Measurements from ENCODE around the gene LRP1B. TPM values are rescaled to one million over a fixed set of nuclear protein-coding genes. Genes with fewer than 3 reads are reported as not detected.
"Not testable (repeated sequence)": the region's sequence is repeated elsewhere in the genome, so short reads cannot be mapped to it uniquely, and the experiment has no call there.

The LRP1B gene
- polyA plus RNA-seq, 6 donors from 2014 or later: not detected

DNA sequence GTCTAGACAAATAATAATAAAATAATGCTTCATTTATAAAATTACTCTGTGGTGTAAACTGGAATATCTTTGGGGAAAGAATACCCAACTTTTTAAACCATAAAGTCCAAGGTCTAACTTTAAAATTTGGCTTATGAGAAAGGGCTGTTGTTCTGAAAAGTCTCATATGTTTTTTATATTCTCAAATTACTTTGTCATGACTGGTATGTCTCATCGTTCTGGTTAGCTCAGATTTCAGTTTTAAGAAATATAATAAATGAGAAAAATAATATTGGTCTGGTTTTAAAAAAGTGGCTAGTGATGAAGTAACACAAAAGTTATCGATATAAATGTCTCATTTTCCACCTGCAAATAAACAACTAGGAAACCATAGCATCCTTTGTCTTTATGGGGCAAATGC, 1658.1 kb downstream of the LRP1B start:
- Mint-ChIP-seq H3K4me1 (no peaks in the 10 kb centered on the region), H3K4me3 (no peak overlapping the region), H3K27ac (no peak overlapping the region), H3K27me3 (no peaks in the 10 kb centered on the region), H3K9me3 (peaks cover 0 to 3% (median 0%) of the 10 kb centered on the region in 7 donors), H3K36me3 (no peaks in the 10 kb centered on the region)
- DNase-seq (no peak), ATAC-seq (ENCODE audit: low read depth in 2 of 2) (no peak)

DNA sequence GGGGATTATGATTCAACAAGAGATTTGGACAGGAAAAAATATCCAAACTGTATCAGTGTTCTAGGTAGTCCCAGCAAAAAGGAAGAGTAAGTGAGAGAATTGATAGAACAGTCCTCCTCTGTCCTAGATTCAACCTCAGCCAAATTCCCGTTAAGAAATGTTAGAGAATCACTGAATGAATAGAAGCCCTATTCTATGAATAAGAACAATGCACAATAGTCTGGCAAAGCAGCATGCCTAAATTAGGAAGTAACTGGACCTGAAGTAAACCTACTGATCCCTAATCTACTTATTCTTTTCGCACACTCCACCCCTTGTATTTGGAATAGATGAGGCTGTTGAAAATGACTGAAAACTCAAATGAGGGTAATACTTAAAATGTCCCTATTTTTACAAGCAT, 1665.5 kb downstream of the LRP1B start:
- H3K27me3 Mint-ChIP-seq: no peaks in the 10 kb centered on the region
- peaks cover 0 to 6% (median 0%) of the 10 kb centered on the region in 7 donors for H3K9me3 Mint-ChIP-seq
- H3K27ac Mint-ChIP-seq: no peak overlapping the region
- no peak overlapping the region for H3K4me3 Mint-ChIP-seq
- no peaks in the 10 kb centered on the region for H3K36me3 Mint-ChIP-seq
- H3K4me1 Mint-ChIP-seq: no peaks in the 10 kb centered on the region
- no peak for ATAC-seq (ENCODE audit: low read depth in 2 of 2)
- DNase-seq: no peak

DNA sequence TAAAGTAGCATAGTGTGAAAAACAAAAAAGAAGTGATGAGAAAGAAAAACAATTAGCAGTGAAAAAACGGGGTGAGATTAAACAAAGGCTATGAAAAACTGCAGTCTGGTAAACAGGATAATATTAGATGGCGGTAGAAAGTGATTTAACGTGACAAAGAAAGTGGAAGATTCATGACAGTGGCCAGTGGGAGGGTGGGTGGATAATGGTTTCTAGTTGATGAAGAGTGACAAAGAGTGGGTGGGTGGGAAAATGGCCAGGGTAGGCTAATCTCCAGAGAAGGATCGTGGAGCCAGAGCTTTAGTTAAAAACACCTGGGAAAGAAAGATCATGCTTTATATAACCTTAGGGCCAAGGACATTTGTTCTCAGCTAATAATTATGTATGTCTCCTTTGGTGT, 1667.8 kb downstream of the LRP1B start:
- DNase-seq (no peak), ATAC-seq (ENCODE audit: low read depth in 2 of 2) (no peak)
- H3K4me1 Mint-ChIP-seq: no peaks in the 10 kb centered on the region
- H3K4me3 Mint-ChIP-seq: no peak overlapping the region
- no peaks in the 10 kb centered on the region for H3K36me3 Mint-ChIP-seq
- H3K27me3 Mint-ChIP-seq: no peaks in the 10 kb centered on the region
- H3K9me3 Mint-ChIP-seq: peaks cover 0 to 6% (median 0%) of the 10 kb centered on the region in 7 donors
- no peak overlapping the region for H3K27ac Mint-ChIP-seq

DNA sequence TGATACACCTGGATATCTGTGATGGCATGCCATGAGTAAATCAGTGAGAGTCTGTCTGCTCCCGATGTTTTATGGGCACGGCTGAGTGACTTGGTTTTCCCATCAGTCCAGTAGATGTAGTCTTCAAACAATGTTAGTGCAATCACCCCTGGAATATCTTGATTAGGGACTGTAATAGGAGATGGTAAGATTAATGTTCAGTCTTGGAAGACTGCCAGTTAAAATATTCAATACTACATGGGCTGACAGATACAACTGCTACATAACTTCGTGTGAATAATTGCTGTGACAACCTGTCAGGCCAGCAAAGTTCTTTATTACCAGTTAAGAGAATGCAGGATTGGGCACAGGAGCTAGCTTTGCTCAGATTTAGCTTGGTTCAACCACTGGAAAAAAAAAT, 1673.3 kb downstream of the LRP1B start:
- Mint-ChIP-seq H3K36me3 (no peaks in the 10 kb centered on the region), H3K27me3 (no peaks in the 10 kb centered on the region), H3K4me3 (no peak overlapping the region), H3K4me1 (no peaks in the 10 kb centered on the region), H3K27ac (no peak overlapping the region), H3K9me3 (no peaks in the 10 kb centered on the region)
- ATAC-seq (ENCODE audit: low read depth in 2 of 2) (no peak), DNase-seq (no peak)

DNA sequence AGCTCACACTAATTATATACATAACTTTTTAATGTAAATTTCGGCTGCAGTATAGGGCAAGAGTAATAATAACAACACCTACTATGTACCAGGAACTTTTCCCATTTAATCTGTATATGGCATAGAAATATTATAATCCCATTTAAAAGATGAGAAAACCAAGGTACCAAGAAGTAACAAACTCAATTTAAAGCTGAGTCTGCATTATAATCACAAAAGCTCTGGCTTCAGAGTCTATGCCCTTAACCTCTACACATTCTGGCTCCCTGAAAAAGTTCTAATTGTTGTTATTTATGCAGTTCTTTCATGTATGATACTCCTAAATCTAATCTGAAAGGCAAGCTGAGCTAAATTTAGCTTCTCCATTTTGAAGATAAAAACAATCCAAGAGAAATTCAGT, 1675.5 kb downstream of the LRP1B start:
- no peak for ATAC-seq (ENCODE audit: low read depth in 2 of 2)
- DNase-seq: no peak
- Mint-ChIP-seq H3K4me1 (no peaks in the 10 kb centered on the region), H3K36me3 (no peaks in the 10 kb centered on the region), H3K4me3 (no peak overlapping the region), H3K27me3 (no peaks in the 10 kb centered on the region), H3K27ac (no peak overlapping the region), H3K9me3 (no peaks in the 10 kb centered on the region)

DNA sequence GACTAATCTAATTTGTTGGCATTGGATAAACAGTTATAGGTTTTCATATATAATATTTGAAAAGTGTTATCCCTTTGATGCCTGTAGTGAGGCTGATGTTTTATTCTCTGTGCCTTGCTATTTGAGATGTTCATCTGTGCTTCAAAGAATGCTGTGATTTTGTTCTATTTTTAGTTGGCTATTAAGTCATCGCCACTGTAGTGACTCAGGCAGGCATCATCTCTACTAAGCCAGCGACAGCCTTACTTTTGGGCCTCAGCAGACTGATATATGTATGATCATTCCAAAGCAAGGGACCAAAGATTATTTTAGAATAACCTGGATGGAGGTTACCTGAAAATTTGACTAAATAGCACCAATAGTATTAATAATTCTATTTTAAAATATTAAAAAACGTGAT, 1676.1 kb downstream of the LRP1B start:
- ATAC-seq (ENCODE audit: low read depth in 2 of 2) (no peak), DNase-seq (no peak)
- Mint-ChIP-seq H3K27ac (no peak overlapping the region), H3K27me3 (no peaks in the 10 kb centered on the region), H3K9me3 (no peaks in the 10 kb centered on the region), H3K36me3 (no peaks in the 10 kb centered on the region), H3K4me3 (no peak overlapping the region), H3K4me1 (no peaks in the 10 kb centered on the region)

DNA sequence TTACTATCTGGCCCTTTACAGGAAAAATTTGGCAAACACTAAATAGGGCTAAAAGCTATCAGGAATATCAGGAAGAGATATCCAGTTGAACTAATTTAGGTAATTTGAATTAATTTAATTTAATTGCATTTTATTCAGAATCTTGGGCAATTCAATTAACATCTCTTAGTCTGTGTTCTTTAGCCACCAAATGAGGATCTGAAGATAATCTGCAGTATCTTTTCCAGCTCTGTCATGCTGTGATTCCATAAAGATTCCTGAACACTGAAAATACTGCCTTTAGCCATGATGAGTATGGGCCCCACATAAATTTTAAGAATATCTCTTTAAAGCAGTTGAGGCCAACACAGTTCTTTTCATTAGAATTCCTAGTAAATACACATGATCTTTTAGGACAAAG, 1679.5 kb downstream of the LRP1B start:
- ATAC-seq (ENCODE audit: low read depth in 2 of 2): no peak
- H3K36me3 Mint-ChIP-seq: no peaks in the 10 kb centered on the region
- DNase-seq: no peak
- no peaks in the 10 kb centered on the region for H3K4me1 Mint-ChIP-seq
- H3K4me3 Mint-ChIP-seq: no peak overlapping the region
- no peak overlapping the region for H3K27ac Mint-ChIP-seq
- no peaks in the 10 kb centered on the region for H3K9me3 Mint-ChIP-seq
- no peaks in the 10 kb centered on the region for H3K27me3 Mint-ChIP-seq

DNA sequence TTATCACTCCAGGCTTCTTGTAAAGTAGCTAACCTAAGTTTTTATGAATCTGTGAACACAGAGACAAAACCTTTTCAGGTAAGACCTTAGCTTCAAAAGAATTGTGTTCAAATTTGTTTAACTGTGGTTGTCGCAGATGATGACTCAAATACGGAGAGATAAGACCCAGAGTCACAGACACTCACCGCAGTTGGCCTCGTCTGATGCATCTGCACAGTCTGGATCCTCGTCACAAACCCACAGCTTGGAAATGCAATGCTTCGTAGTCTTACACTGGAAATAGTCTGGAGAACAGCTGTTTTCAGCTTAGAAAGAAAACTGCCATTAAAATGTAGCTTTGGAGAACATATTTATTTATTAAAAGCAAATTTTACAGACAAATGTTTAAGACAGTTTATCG, 1688.5 kb downstream of the LRP1B start:
- H3K27ac Mint-ChIP-seq: no peak overlapping the region
- no peaks in the 10 kb centered on the region for H3K27me3 Mint-ChIP-seq
- no peak for DNase-seq
- H3K9me3 Mint-ChIP-seq: peaks cover 0 to 3% (median 0%) of the 10 kb centered on the region in 7 donors
- H3K36me3 Mint-ChIP-seq: no peaks in the 10 kb centered on the region
- no peak for ATAC-seq (ENCODE audit: low read depth in 2 of 2)
- H3K4me1 Mint-ChIP-seq: no peaks in the 10 kb centered on the region
- no peak overlapping the region for H3K4me3 Mint-ChIP-seq

DNA sequence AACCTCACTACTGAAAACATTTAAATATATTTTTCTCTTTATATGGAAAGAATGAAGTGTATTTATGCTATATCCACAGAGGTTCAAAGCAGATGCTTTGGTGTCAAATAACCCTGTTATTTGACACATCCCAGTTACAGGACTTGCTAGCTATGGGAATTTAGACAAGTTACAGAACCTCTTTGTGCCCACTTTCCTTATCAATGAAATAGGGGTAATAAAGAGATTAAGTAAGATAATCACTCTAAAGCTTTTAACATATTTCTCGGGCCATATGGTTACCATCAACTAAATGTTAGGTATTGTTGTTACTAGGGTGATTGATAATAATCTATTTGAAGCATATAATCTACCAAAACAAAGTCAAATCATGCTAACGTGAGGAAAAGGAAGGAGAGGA, 1690.0 kb downstream of the LRP1B start:
- no peaks in the 10 kb centered on the region for H3K4me1 Mint-ChIP-seq

DNA sequence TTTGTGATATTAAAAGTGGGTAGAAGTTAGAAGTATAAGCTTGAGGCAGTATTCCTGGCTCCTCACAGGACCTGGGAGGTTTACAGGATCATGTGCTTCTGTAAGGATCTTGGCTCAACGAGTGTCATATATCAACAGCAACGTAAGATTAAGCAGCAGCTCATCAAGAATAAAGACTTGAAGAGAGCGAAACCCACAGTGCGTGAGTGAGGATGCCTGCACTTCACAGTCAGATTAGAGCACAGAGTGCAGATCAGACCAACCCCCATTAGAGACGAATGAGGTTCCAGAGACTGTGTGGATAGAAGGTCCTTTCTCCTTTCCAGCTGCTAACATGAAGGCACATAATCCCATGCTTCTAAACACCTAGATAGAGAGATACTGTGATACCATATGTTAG, 1693.9 kb downstream of the LRP1B start:
- ATAC-seq (ENCODE audit: low read depth in 2 of 2): no peak
- no peaks in the 10 kb centered on the region for H3K36me3 Mint-ChIP-seq
- H3K9me3 Mint-ChIP-seq: peaks cover 0 to 3% (median 0%) of the 10 kb centered on the region in 7 donors
- H3K4me3 Mint-ChIP-seq: no peak overlapping the region
- H3K4me1 Mint-ChIP-seq: no peaks in the 10 kb centered on the region
- no peak overlapping the region for H3K27ac Mint-ChIP-seq
- DNase-seq: no peak
- no peaks in the 10 kb centered on the region for H3K27me3 Mint-ChIP-seq

More for the DNA sequence above, 1690.0 kb downstream of the LRP1B start:
- Mint-ChIP-seq H3K9me3 (peaks cover 0 to 3% (median 0%) of the 10 kb centered on the region in 7 donors), H3K27ac (no peak overlapping the region), H3K27me3 (no peaks in the 10 kb centered on the region), H3K4me3 (no peak overlapping the region), H3K36me3 (no peaks in the 10 kb centered on the region)
- DNase-seq: no peak
- ATAC-seq (ENCODE audit: low read depth in 2 of 2): no peak

DNA sequence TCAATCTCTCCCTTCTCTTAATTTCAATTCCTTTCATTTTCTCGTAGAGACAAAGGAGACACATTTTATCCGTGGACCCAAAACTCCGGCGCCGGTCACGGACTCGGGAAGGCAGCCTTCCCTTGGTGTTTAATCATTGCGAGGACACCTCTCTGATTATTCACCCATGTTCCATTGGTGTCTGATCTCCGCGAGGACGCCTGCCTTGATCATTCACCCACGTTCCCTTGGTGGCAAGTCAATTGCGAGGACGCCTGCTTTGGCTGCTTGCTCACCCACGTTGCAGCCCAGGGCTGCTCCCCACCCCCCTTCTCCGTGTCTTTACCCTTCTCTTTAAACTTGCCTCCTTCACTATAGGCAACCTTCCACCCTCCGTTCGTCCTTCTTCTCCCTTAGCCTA, 1703.8 kb downstream of the LRP1B start:
- H3K9me3 Mint-ChIP-seq: peaks cover 0 to 18% (median 2%) of the 10 kb centered on the region in 7 donors
- ATAC-seq (ENCODE audit: low read depth in 2 of 2); H3K4me1 Mint-ChIP-seq; H3K4me3 Mint-ChIP-seq; DNase-seq; H3K27me3 Mint-ChIP-seq; H3K36me3 Mint-ChIP-seq: not testable (repeated sequence)
- H3K27ac Mint-ChIP-seq: peak overlapping the region in 1 of 6 donors; percentile 86

DNA sequence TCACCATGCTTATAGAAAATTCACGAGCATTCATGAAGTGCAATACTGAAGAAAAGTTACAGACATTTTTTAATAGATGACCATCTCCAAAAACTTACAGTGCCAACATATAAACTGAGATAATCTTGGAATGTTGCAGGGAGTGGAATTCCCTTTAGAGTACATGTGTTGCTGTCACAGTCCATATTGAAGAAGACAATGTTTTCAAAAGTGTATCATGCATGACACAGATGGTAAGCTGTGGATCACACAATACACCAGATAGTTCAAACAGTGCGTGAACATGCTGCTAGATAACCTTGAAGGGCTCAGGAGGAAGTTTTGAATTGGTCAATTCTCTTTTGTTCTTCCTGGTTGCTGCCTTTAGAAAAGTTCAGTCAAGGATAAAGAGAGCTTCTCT, 1706.3 kb downstream of the LRP1B start:
- no peak overlapping the region for H3K4me3 Mint-ChIP-seq
- ATAC-seq (ENCODE audit: low read depth in 2 of 2) (no peak), DNase-seq (no peak)
- no peaks in the 10 kb centered on the region for H3K4me1 Mint-ChIP-seq
- no peaks in the 10 kb centered on the region for H3K27me3 Mint-ChIP-seq
- peaks cover 0 to 18% (median 2%) of the 10 kb centered on the region in 7 donors for H3K9me3 Mint-ChIP-seq
- H3K27ac Mint-ChIP-seq: no peak overlapping the region
- H3K36me3 Mint-ChIP-seq: no peaks in the 10 kb centered on the region

DNA sequence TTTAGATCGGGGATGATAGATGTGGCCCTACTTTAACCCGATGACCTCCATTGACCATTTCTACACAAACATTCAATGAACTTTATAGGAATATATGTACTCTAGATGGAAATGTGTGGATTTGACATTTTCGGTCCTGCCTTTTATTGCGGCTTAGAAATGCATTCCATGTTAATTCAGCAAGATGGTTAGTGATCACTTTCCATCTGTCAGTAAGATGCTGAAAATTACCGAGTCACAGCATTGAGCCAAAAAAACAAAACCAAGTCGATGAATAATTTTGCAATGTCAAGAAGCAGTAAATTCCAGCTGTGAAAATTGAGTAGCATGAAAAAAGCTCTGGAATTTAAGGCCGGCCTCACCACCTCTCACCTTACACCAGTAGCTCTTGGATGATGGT, 1708.1 kb downstream of the LRP1B start:
- H3K4me3 Mint-ChIP-seq: no peak overlapping the region
- peaks cover 0 to 17% (median 2%) of the 10 kb centered on the region in 7 donors for H3K9me3 Mint-ChIP-seq
- no peaks in the 10 kb centered on the region for H3K27me3 Mint-ChIP-seq
- H3K4me1 Mint-ChIP-seq: no peaks in the 10 kb centered on the region
- DNase-seq: no peak
- no peaks in the 10 kb centered on the region for H3K36me3 Mint-ChIP-seq
- H3K27ac Mint-ChIP-seq: no peak overlapping the region
- no peak for ATAC-seq (ENCODE audit: low read depth in 2 of 2)

DNA sequence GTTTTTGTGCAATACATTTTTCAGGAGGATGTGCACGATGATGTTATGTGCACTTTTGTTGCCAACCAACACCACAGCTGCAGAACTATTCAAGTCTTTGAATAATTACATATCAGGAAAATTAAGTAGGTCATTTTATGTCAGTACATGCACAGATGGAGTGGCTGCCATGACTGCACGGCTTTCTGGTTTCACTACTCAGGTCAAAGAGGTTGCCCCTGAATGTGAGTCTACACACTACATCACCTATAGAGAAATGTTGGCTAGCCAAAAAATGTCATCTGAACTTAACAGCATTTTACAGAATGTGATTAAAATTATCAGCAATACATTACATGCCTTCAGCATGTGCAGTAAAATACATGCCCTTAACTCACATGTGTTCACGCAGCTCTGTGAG, 1713.3 kb downstream of the LRP1B start:
- Mint-ChIP-seq H3K4me1 (no peaks in the 10 kb centered on the region), H3K4me3 (no peak overlapping the region), H3K27me3 (no peaks in the 10 kb centered on the region), H3K9me3 (peaks cover 2 to 12% (median 5%) of the 10 kb centered on the region in 7 donors), H3K36me3 (no peaks in the 10 kb centered on the region), H3K27ac (no peak overlapping the region)
- DNase-seq (no peak), ATAC-seq (ENCODE audit: low read depth in 2 of 2) (no peak)

DNA sequence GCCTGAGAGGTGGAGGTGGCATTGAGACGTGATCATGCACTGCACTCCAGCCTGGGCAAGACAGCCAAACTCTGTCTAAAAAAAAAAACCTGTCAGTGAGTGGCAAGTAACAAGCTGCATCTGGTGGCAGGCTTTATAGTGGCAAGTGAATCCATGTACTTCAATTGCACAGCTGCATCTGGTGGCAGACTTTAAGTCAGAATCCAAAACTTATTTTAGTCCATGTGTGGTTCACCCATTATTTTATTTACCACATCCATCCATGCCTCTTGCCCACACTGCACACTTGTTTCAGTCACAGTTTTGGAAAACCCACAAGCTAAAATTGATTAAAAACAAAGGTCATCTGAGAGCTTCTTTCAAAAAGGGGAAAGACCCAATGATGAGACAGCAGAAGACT, 1714.2 kb downstream of the LRP1B start:
- Mint-ChIP-seq H3K27me3 (no peaks in the 10 kb centered on the region), H3K4me1 (no peaks in the 10 kb centered on the region), H3K36me3 (no peaks in the 10 kb centered on the region), H3K9me3 (peaks cover 0 to 12% (median 5%) of the 10 kb centered on the region in 7 donors), H3K27ac (no peak overlapping the region), H3K4me3 (no peak overlapping the region)
- DNase-seq: no peak
- no peak for ATAC-seq (ENCODE audit: low read depth in 2 of 2)
